Kidney glomerular epithelial cell (primary cell): ENCODE measurements around the gene PCGF2.
A peak's percentile ranks its signal among the peaks of the same experiment; 100 is the strongest.
"Not testable (repeated sequence)": the region's sequence is repeated elsewhere in the genome, so short reads cannot be mapped to it uniquely, and the experiment has no call there.

ENCODE experiments used
- DNase-seq: peaks from one replicate; lab custom pipeline; 2025; lab: John Stamatoyannopoulos, UW

PCGF2 gene

DNA sequence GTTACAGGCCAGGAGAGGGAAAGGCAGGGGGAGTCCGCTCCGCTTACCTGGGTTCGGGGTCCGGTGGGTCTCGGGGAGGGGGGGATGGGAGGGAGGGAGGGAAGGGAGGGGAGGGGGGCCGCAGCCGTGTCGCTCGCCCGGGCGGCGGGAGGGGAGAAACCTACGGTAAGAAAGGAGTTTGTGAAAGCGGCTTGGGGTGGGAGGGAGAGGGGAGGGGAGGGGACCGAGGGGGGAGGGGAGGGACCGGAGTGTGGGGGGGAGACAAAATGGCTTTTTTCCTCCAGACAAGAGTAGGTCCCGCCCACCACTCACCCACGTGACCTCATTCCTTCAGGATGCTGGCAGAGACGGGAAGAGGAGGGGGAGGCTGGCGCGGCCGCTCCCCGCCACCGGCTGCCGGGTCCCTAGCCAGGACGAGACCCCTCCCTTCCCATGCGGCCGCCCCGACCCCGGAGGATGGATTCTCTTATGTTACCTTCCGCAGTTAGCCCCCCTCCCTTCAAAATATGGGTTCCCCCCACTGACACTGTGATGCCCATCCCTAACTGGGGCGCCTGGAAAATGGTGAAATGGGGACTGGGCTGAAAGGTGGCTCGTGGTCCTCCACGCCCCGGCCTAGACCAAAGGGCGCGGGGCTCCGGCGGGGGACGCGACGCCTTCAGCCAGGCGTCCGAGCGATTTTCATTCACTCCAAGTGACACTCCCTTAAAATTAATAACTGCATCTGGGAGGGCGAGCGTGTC lies at the start of gene PCGF2:
Gene PCGF2, minus strand, starts transcription at position 188 of the 743 bp plus-strand sequence. CDS start 7,934 bp downstream, outside the sequence.
- peak; percentile 69 for DNase-seq

DNA sequence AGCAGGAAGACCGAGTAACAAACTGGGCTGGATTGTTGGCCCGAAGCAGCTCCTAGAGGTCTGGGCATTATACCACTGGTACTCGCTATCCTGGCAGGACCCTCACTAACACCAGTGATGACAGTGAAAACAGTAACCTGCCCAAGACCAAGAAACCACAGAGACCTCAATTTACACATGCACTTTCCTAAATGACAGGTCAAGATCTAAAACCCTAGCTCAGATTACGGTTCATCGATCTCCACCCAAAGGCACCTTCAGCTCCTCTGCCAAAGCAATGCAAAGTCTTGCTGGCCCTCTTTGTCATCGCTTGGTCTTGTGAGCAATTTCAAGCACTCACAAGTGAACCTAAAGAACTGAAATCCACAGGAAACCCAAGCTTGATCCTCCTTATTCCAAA lies 49.7 kb upstream of the PCGF2 start:
- no peak for DNase-seq

DNA sequence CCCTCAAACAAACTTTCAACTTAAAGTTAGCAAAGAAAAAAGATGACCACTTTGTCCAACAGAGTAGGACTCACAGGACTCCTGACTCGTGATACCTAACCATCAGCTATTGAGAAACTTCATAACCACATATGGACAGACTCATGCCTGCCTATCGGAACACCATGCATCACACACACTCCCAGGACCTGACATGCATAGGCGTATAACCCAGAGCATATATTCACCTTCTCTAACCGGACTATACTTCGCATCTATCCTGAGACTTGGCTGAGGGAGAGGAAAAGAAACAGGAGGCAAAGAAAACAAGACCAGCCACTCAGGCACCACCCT lies 49.0 kb upstream of the PCGF2 start:
- DNase-seq, result no peak

- no peak for DNase-seq
These were observed 48.5 kb upstream of the PCGF2 start for GRCh38 chr17:38796451-38797157.

- DNase-seq, result no peak
These were observed 46.1 kb upstream of the PCGF2 start for GRCh38 chr17:38794221-38794620.

DNA sequence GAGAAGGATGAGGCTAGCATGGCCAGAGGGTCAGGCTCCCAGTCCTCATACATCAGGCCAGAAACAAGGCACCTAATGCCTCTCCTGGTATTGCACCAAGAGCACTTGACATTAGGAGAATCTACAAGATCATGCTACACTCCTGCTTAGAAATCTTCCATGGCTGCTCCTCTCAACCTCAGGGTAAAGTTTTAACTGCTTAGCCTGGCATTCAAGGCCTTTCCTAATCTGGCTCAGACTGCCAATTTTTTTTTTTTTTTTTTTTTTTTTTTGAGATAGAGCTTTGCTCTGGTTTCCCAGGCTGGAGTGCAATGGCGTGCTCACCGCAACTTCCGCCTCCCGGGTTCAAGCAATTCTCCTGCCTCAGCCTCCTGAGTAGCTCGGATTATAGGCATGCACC lies 43.0 kb upstream of the PCGF2 start:
- DNase-seq, result no peak

DNA sequence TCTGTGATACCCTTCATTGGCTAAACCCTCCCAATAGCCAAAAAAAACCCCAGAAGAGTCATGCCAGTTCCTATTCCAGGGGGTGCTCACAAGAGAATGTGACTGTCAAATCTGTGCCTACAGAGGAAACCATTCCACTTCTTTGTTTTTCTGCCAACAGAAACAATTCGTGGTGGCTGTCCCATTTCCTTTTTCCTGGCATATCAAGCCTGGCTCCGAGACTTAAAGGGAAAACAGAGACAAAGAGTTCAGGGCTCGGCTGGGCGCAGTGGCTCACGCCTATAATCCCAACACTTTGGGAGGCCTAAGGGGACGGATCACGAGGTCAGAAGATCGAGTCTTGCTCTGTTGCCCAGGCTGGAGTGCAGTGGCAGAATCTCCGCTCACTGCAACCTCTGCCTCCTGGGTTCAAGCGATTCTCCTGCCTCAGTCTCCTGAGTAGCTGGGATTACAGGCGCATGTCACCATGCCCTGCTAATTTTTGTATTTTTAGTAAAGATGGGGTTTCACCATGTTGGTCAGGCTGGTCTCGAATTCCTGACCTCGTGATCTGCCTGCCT lies 42.1 kb upstream of the PCGF2 start:
- DNase-seq, result not testable (repeated sequence)

DNA sequence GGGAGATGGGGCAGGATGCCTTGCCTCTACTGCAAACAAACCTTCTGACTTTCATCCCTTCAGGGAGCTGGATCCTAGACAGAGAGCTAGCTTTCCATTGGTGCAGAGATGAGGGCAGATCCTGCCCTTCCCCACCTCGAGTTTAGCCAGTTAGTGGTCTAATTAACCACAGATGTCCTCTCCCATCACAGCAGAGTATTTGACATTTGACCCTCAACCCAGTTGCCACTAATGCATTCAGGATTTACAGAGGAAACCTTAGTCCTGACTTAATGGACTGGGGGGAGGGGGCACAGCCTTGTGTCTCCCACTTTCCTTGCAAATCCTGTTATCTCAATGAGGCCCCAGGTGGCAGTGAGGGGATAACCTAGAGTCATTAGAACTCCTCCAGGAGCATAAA lies 41.0 kb upstream of the PCGF2 start:
- DNase-seq, result no peak

DNA sequence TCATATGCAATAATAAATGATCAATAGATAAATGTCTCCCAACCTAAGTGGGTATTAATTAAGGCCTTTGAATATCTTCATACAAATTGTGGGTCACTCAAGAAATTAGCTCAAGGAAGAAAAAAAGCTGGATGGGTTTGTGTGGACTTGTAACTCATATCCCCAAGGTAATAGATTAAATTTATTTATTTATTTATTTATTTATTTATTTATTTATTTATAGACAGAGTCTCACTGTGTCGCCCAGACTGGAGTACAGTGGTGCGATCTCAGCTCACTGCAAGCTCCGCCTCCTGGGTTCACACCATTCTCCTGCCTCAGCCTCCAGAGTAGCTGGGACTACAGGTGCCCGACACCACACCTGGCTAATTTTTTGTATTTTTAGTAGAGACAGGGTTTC lies 39.9 kb upstream of the PCGF2 start:
- not testable (repeated sequence) for DNase-seq

DNA sequence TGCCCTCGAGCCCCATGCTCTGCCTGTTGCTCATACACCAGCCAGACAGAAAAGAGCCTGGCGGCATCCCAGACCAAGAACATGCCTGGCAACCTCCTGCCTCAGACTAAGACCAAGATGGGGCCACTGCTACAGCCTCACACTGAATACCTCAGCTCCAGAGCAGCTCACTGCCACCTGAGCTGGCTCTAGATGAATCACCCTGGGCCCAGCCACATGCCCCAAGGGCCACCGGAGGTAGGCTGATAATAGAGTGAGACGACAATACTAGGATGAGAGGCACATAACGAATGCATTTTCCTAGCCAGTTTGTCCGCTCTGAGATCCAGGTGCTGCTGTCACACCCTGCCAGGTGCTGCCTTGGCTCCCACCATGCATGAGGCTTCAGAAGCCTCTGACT lies 38.2 kb upstream of the PCGF2 start:
- DNase-seq, result no peak

DNA sequence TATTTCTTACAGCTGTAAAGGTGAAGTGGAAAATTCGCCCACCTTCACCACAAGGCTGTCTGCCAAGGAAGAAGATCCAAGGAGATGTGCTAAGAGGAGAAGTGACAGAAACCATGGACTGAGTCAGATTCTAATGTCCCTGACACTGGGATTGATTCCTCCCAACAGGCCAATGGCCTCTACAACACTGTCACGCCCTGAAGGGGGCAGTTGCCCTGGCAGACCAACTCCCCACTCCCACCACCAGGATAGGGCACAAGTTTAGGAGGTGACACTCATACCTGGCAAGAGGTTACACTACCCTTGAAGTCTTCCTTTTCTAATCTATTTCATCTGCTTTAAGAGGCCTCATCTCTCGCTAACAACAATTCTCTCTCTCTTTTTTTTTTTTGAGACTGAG lies 35.1 kb upstream of the PCGF2 start:
- DNase-seq, result no peak

DNA sequence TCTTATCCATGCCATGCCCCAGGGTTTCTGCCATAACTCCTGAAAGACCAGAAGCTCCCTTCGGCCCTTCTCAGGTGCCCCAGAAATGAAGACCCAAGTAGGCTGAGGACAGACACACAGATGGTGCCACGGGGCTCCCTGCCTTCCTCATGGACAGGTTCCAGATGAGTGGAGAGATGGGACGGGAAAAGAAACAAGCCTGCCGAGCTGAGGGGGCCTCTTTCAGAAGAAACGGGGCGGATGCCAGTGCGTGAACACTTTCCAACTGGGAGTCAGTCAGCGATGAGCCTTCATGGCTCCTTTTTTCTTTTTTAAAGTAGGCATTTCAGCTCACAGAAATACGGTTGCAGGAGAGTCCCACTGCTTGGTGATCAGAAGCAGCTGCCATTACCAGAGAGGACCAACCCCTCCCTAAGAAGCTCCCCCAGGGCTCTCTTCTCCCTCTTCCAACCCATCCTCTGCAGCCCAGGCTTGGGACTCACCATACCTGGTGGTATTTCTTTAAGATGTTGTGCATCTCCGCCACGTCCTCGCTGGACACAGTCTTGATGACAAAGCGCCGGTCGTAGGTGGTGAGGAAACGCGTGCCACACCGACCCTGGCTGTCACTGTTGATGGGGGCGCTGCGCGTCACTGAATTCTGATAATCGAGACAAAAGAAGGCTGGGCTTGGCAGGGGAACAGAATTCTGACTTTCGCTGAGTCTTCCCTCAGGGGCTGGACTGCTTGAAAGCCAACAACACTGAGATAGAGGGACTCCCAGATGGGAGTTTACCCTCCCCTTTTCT lies 32.0 kb upstream of the PCGF2 start:
- no peak for DNase-seq

DNA sequence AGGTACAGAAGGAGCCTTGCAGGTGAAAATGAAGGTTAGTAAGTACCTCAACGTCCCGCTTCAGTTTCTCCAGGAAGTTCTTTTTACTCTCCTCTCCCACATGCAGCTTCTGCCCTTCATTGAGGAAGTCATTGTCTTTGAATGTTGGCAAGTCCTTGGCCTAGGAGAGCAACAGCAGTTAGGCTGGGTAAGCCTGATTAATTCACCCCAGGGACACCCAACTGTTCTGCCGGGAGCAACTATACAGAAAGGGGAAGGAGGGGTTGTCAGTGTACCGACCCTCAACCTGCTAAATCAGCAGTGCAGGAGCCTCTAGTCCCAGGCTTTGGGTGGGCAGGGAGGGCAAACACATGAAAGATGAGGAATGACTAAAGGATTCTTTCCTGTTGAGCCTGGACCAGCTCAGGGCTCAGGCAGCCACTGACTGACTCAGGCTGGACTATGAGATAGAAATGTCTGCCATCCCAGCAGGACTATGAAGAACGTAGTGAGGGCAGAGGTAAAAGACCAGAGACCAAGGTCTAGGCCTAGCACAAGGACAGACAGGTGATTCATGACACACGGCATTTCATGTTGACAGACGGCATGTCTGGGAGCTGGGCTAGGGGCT lies 29.6 kb upstream of the PCGF2 start:
- DNase-seq, result no peak

DNA sequence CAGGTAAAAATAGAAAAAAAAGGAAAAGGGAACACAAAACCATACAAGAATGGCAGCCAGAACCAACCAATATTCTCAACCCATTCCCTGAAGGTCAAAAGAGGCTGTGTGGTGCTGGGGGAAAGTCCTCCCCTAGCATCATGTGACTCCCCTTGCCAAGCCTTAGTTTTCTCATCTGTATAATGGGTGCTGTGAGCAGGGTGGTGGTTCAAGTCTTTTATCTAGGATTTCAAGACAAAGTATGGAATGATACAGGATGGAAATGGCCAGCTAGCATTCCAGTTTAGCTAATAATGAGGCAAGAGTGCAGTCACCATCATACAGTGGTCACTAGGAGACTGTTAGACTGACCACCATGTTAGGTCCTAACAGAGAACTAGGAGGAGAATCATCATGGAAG lies 25.1 kb upstream of the PCGF2 start:
- DNase-seq, result no peak

DNA sequence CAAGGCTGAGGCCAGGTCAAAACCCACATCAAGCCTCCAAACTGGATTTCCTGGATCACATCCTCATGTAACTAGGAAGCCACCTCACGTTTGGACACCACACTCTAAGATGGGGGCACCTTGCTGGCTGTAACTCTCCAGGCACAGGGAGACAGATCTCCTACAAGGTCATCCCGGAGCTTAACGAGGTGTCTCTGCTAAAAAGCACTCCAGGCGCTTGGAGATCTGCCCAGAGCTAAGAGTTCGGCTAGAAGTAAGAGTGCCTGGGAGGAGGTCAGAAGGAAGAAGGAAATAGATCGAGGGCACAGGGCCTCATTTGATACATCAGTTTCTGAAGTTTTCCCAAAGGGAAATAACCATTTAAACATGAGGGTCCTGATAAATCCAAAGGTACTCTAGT lies 20.3 kb upstream of the PCGF2 start:
- DNase-seq, result no peak

- no peak for DNase-seq
These were observed 18.2 kb upstream of the PCGF2 start for GRCh38 chr17:38766341-38766740.

DNA sequence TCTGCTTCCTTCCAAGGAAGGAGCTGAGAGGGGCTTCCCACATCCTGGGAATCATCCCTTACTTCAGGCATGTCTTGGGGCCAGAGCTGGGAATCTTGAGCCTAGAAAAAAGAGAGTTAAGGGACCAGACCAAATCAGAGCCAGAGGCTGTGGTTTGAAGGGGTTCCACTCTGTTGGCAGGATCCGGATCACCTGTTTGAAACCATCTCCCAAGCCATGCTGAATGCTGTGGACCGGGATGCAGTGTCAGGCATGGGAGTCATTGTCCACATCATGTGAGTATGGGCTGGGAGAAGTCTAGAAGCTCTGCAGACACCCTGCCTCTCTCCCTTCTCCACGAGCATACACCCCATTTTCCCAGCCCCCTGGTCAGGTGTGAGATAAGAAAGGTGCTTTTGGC lies 14.1 kb upstream of the PCGF2 start:
- no peak for DNase-seq

- no peak for DNase-seq
These were observed 13.5 kb upstream of the PCGF2 start for GRCh38 chr17:38761612-38762011.

DNA sequence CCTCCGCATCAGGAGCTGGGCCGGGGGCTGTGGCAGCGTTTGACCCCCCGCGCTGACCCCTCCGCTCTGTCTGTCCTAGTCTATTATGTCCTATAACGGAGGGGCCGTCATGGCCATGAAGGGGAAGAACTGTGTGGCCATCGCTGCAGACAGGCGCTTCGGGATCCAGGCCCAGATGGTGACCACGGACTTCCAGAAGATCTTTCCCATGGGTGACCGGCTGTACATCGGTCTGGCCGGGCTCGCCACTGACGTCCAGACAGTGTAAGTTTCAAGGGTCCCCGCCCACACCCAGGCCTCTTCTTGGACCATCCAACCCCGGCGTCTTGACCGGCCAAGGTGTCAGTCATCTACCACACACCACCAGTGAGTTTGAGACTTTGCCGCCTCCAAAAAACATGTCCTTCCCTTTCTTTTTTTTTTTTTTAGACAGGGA lies 5.0 kb upstream of the PCGF2 start:
- DNase-seq, result no peak

GRCh38 chr17:38752308-38753070 lies 4.4 kb upstream of the PCGF2 start, which contains the start of gene PSMB3:
Gene PSMB3, plus strand, starts transcription at chr17:38752741. Its CDS starts 86 bp downstream, at chr17:38752827.
- peak; percentile 100 for DNase-seq

GRCh38 chr17:38751808-38752307 lies 3.7 kb upstream of the PCGF2 start:
- peak; percentile 74 for DNase-seq
